Endometrium (tissue), 2 donors: ENCODE data around the gene PRKCE.

Experiments used
- FAIRE-seq: peaks from 2 replicates; lab custom pipeline; 2012; peaks lifted over from hg19 to GRCh38; lab: Jason Lieb, UNC
- donor health status: control.
- donor health status: control.

Gene PRKCE

DNA sequence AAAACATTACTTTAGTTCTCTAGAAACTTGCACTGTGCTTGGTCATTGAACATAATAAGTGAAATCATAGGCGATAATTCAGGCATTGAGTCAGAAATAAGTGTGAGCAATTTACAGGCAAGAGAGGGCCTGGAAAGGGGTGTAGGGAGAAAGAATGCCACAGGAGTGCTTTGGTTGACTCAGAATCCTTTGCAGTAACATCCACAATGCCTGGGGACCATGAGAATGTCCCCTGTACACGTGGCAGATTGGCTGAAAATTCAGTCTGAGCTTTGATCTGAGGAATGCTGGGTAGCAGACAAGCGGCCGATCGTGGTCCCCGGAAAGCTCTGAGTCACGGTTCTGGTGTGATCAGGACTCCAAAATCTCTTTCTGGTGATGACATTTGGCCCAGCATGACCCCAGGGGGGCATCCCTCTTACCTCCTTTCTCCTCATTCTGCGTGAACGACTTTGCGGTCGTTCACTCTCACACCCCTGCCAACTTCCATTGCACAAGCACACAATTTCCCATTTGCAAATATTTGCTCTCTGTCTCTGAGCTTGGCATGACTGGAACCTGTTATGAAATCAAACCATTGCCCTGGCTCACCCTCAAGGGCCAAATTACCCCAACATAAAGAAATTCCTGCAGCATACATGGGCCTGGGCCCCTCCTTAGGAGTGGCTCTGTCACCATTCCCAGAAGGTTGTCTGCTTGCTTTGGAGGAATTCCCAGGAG lies 340.7 kb downstream of the PRKCE start:
- FAIRE-seq, result no peak

DNA sequence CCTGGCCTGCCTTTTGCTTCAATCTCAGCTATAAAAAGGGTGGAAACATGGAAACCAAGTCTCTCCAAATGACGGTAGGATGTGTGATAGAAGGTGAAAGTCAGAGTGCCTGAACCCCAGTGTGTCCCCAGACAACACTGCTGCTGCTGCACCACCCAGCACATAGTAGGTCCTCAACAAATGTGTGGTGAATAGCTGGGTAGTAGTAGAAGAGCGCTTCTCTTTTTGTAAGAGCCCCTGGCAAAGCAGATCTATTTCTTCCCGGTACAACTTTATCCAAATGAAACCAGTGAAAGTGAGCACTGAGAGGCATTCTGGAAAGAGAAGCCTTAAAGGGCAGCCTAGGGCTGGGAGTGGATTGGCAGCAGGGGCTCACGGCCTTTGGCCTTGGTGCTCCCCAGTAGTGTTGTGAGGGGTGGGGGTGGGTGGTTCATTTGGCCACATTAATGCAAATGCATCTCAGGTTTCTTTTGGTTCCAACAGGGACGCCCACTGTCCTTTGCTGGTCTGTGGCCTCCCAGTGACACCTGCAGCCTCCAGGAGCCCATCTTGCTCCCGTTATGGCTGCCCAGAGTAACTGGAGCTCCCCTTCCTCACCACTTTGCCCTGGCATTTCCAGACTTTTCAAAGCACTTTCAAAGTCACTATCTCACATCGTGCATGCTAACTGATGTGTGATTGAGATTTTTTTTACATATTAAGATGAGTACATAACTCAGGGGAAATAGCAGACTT lies 341.4 kb downstream of the PRKCE start:
- FAIRE-seq, result no peak

DNA sequence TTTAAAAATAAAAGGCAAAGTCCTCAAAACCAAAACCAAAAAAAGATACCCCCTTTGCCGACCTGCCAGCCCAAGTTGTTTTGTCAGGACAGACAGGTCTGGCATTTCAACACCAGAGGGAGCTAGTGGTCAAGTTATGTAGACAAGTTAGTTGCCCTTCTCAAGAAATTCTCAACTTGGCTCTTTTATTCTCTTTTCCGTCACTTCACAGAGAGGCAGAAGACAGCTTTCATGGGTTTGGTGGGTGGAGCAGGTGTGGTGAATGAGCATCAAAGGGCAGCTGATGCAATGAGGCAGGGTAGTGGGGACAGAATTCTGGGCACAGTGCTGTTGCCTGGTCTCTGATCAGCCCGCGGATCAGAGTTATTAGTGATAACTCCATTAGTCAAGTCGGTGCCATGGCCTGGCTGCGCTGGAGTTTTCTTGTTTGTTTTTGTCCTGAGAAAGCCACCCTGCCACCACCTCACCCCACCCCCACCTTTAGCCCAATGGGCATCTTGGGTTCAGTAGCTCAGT lies 342.1 kb downstream of the PRKCE start:
- peak; percentile 31 for FAIRE-seq

DNA sequence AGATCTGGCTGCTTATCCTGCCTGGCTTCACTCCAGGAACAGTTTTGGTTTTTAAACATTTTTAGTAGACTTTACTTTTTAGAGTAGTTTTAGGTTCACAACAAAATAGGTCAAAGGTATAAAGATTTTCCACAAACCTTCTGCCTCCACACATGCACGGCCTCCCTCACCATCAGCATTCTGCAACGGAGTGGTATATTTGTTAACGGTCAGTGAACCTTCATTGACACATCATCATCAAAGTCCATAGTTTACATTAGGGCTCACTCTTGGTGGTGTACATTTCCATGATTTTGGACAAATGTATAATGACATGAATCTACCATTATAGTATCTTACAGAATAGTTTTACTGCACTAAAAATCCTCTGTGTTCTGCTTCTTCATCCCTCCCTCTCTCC lies 342.6 kb downstream of the PRKCE start:
- no peak for FAIRE-seq

DNA sequence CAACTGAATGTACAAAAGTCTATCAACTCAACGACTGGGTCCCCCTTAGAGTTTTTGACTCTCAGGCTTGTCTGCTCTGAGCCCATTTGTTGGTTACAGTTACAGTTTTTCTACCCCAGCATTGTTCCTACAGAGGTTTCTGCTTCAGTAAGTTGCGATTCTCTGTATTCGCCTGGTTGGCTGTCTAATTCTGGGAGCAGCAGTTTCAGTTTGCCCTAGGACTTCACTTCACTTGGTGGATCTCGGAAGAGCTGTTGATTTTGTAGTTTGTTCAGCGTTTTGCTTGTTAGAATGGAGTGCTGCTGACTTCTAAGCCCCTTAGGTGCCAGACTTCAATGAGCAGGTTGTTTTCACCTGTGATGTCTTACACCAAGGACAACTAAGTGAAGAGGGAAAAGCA lies 349.2 kb downstream of the PRKCE start:
- FAIRE-seq, result no peak

DNA sequence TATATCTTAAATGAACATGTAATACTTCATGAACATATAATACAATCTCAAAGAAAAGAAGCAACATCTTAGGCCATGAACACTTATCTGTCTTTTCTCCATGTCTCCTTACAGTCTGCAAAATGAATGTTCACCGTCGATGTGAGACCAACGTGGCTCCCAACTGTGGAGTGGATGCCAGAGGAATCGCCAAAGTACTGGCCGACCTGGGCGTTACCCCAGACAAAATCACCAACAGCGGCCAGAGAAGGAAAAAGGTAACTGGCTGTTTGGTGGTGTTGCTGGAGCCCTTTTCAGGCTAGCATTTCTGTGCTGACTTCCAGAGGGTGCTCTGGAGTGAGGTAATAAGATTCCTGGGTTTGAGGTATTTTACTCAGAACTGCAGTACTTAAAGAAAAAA lies 349.8 kb downstream of the PRKCE start:
- FAIRE-seq, result no peak

DNA sequence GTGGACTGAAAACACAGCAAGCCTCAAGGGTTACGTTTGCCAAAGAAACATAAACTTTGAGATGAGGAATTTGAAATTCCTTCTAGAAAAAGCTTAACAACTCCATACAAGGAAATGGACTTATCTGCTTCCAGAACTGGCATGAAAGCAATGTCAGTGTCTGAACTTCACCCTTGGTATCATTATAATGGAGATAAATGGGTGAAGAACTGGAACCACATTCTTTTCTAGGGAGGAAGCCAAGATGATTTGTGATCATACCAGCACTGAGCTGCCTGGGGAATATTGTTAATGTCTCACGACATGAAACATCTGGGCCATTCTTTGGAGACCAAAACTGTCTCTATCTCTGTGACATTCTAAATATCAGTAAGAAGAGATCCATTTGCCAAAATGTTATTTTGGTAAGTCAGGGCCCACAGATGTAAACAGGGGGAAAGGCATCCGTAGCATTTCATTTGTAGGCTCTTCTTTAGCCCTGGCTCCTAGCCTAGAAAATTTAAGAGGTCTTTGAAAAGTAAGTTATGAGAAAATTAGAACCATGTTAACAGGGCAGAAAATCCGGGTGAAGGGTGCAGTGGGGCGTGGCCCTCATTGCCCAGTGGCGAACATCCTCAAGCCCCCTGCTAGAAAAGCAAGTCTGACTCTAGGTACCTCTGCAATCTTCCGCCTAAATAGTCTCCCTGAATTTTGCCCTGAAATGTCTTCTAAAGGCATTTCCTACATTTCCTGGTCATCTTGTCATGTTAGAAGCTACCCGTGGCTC lies 350.4 kb downstream of the PRKCE start:
- FAIRE-seq, result no peak

DNA sequence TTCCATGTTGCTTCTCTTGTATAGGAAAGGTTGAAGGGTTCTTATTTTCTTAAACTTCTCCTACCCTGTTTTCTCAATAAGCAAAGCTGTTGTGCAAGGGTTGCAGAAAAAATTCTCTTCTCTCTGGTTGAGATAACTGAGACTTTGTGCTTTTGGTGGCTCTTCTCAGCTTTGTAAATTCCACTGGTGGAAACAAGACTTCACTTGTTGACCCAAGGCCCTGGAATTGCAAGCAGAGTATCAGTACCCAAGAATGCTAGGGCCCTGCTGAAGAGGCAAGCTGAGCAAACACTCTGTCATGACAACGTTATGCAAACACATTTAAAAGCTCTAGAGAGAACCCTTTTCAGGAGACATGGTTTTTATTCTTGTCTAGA lies 351.0 kb downstream of the PRKCE start:
- no peak for FAIRE-seq

DNA sequence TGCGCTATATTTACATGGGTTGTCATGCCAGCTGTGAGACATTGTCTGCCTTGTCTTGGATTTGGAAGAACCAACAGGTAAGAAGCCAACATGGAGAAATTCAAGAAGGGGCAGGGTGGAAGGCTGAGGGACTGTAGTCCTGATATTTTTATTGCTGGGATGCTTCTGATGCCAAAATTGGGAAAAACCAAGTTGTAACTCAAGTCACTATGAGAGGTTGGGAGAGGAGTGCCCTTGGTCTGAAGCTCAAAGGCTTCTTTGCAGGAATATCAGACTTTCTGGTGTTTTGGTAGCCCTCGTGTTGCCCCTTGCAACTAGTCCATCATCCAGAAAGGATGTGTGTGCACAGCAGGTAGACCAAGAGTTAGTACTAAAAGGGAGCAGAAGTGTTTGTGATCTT lies 351.5 kb downstream of the PRKCE start:
- no peak for FAIRE-seq

DNA sequence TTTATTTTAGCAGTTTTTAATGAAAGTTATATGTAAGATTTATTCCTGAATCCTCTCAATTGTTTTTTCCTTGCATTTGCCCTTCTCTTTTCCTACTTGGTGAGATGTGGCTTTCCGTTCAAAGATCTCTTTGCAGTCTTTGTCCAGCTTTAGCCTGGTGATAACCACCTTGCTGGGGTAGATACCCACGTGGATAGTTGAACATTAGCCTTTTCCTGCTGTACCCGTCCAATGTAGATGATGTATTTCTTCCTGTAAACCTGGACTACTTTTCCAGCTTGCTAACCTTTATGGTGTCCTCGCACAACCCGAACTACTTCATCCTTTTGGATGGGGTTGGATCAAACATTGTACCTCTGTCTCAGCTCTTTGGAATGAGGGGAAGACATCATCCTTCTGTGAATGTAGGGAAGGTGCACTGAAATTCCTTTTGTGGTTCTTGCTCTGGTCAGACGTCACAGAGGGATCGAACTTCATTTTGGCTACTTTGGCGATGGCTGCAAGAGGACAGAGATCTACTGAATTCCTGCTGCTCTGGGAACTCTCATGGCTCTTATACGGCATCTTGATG lies 352.5 kb downstream of the PRKCE start:
- FAIRE-seq, result no peak

DNA sequence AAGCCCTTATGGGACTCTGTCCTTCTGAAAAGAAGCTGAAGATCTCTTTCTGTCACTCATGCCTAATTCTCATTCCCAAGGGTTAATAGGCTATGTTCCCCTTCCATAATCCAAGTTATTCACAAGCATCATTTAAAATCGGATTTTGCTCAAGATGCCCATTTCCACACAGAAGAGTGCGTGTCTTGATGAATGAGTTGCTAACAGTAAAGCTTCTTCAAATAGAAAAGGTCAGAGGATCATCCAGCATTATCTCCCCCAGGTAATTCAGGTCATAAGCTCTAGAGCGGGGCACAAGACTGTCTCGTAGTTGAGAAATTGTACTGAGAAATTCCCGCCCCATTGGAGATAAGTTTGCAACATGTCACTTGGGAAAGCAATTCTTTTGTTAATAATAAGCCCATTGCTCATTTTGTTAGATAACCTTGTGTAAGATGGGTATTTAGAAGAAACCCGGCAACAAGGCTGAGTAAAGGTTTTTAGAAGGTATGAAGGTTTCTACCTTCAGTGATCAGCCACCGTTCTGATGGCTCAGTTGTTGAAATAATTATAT lies 355.1 kb downstream of the PRKCE start:
- no peak for FAIRE-seq

DNA sequence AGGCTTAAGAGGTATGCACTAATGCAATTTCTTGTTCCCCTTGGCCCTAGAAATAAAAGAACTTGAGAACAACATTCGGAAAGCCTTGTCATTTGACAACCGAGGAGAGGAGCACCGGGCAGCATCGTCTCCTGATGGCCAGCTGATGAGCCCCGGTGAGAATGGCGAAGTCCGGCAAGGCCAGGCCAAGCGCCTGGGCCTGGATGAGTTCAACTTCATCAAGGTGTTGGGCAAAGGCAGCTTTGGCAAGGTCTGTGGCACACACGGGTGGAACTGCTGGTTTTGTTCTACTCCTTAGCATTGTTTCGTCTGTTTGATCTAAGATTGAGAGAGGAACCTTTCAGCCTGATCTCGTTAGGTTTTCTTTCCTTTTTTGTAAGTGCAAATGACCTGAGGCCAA lies 355.9 kb downstream of the PRKCE start:
- FAIRE-seq, result no peak

DNA sequence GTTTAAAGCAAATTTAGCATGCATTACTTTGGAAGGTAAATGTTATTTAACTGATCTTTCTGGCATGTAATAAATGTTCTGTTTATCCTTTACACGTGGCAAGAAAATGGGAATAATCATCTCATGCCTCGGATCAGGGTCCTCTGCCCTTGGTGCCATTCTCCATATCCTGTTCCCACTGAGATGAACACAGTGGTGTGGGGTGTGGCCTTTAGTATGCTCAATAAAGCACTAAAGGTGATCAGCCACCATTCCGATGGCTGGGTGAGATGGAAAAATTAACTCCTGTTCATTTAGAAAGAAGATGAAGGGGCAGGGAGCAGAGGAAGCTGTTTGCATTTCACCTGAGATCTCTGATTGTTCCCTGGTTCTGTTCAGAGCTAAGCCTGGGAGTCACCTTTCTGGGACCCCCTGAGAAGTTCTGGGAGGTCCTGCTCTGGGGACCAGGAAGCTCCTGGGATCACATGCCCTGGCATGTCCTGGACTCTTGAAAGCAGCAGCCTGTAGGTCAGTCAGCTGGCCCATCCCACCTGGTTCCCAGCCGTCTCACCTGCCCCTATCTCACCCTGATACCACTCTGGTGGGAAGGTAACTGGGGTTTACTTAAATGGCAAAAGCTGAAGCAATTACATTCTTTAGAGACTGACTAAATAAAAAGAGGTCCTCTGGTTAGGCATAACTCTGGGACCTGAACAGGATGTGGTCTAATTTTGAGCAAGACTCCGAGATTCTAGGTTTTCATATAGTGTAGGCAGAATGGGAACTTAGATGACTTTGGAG lies 356.8 kb downstream of the PRKCE start:
- no peak for FAIRE-seq

DNA sequence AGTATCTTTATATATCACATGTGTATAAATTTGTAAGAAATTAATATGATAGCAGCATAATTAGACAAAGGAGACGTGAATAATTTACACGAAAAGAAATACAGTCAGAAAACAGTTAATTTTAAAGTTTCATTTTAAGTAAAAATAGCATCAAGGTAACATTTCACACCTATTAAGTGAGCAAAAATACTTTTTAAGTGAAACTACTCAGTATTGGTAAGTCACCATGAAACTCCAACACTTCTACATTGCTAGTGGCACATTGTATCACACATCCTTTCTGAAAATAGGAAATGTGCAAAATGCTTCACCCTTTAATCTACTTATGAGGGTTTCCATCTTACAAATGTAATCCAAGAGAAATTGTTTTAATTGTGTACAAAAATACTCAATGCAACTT lies 357.8 kb downstream of the PRKCE start:
- FAIRE-seq, result no peak

DNA sequence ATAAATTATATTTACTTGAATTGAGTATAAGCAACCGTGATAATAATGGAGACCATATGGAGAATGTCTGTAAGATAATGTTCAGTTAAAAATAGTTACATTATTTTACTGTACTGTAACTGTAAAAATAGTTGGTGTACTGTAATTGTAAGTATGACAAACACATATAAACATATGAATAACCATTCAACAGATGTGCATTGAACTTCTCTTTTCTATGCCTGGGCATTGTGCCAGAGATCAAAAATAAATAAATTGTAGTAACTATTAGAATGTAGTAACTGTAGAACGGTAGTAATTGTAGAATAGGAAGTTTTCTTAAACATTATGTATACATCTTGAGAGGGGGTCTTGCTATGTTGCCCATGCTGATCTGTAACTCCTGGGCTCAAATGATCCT lies 358.3 kb downstream of the PRKCE start:
- no peak for FAIRE-seq

DNA sequence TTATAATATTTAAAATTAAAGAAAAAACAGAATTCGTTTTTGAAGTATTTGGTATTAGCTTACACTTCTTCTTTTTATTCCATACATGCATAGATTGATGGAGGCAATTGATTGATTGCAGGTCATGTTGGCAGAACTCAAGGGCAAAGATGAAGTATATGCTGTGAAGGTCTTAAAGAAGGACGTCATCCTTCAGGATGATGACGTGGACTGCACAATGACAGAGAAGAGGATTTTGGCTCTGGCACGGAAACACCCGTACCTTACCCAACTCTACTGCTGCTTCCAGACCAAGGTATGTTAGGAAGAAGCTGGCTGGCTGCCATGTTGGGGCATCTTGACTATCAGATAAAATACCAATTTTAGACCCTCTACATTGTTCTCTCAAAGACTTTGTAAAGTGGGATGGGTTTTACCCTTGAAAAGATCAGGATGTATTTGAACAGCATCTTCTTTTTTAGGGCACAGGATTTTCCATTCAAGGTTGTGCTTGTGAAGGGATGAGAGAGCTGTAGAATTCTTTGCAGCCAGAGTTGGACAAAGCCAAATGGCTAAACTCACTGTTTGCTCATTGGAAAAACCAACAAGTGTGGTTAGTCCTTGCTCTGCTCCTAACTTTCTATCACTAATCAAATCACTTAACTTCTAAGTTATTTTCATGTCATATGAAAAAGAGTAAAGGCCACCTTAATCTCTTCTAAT lies 358.9 kb downstream of the PRKCE start:
- no peak for FAIRE-seq

DNA sequence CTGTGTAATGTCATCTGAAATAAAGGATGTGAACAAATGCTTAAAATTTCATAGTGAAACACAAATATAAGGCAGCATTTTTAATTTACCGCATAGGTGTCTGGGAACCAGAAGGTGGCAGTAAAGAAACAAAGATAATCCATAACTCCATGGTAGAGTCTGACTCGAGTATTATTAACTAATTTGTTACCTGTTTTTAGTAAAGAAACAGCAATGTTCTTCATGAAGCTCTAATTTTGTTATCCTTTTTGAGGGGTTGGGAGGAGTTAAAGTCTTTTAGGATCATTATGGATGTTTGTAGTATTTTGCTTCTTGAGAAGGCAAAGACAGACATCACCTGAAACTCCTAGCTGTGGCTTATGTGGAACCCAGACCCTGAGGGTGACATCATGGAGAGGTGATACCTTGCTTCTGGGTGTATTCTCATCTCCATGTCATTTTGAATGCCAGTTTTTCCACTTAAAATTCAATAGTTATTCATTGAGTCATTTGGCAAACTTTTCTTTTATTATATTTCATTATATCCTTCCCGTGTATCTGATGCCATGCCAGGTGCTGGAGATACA lies 359.5 kb downstream of the PRKCE start:
- peak; percentile 84 for FAIRE-seq

DNA sequence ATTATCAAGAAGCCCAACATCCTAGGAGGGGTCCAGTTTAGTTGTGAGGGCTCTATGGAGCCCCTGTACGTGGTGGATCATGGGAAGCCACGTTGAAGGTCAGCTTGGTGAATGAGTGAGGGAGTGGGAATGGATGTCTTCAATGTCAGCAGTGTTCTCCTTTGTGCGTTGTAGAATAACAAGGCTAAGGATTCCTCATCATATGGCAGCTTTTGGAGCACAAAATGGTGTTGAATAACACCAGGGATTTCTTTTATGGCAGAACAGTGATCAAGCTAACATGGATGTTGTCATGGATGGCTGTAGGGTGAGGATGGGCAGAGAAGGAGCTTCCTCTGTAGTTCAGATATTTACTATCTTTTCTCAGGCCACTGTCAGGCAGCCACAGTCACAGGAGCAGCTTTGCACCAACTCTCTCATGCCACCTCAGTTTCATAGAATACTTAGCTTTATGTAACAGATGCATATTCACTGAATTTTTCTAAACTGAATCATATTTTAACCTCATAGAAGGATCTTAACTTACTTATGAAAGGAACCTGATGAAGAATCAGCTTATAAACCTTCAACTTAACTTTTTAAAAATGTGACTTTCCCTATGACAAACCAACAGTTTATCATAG lies 361.3 kb downstream of the PRKCE start:
- FAIRE-seq, result no peak

DNA sequence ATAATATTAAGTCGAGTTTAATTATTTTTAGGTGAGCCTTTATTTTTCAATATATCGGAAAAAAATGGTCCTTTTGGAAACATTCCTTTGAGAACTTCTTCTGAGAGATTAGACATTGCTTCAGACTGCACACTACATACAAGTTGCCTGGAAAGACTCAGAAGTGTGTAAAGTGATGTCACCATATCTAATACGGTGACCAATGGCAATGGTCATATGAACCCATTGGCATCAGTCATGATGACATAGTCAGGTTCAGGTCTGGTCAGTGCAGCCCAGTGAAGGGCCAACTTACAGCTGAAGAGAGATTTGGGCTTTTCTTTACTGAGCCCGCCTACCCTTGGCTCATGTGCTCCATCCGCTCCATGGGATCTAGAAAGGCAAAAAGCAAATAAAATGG lies 362.3 kb downstream of the PRKCE start:
- FAIRE-seq, result no peak
